Right lobe of liver (tissue), 6 donors: ENCODE data around the gene YAP1. TPM values are rescaled to one million over a fixed set of nuclear protein-coding genes. Genes with fewer than 3 reads are reported as not detected.

Experiments
- ATAC-seq, 4 donors: fragments of 200-7000 bp; cut with Tn5 transposase; one replicate each; pipeline ENCODE4 v1.9.1; 2020; ENCODE audit warnings: mild to moderate bottlenecking in 4 of 4, moderate library complexity in 4 of 4
- DNase-seq, 3 donors: peaks; one replicate each; pipeline ENCODE4 v3.0.0-alpha.2; 2020
- H3K27ac ChIP-seq, 3 donors: fragments of 200-600 bp; one replicate each; pipeline ENCODE4 v1.8.0; 2022
- H3K27me3 ChIP-seq, 2 donors: fragments of 200-600 bp; one replicate each; pipeline ENCODE4 v1.8.0; 2022
- H3K36me3 ChIP-seq, 4 donors: fragments of 200-600 bp; sonication (generic) in 1 of 4; one replicate each; pipeline versions ENCODE4 v1.5.1 to v1.8.0; 2017 to 2022; ENCODE audit warnings: control low read depth in 1 of 4
- H3K4me1 ChIP-seq, 4 donors: fragments of 200-600 bp; sonication (generic) in 1 of 4; one replicate each; pipeline versions ENCODE4 v1.5.1 to v1.8.0; 2017 to 2022; ENCODE audit warnings: control low read depth in 1 of 4
- H3K4me3 ChIP-seq, 3 donors: fragments of 200-600 bp; one replicate each; pipeline ENCODE4 v1.8.0; 2022
- H3K9me3 ChIP-seq, 4 donors: fragments of 200-600 bp; sonication (generic) in 1 of 4; one replicate each; pipeline versions ENCODE4 v1.5.1 to v1.8.0; 2017 to 2022; ENCODE audit warnings: control low read depth in 1 of 4
- CTCF ChIP-seq, 4 donors: fragments of 200-600 bp in 3 of 4; fragments of 450-650 bp in 1 of 4; IDR thresholded peaks; one replicate each; pipeline versions ENCODE4 v1.5.1 to v1.8.0; 2016 to 2022; ENCODE audit warnings: antibody characterized with exemption in 4 of 4, mild to moderate bottlenecking in 2 of 4
- POLR2A ChIP-seq: fragments of 450-650 bp; IDR thresholded peaks from one replicate; pipeline ENCODE4 v1.6.1; 2017; ENCODE audit warnings: antibody characterized with exemption, mild to moderate bottlenecking
- WGBS: methylation state at CpG from one replicate; pipeline ENCODE4 v1.1.6; 2018; ENCODE audit warnings: low coverage, low lambda C conversion rate; ENCODE audit not compliant: insufficient coverage; ENCODE audit errors: missing lambda C conversion rate; 5-methylcytosine and 5-hydroxymethylcytosine counted together
- intact Hi-C, 2 donors: fragments of 100-400 bp; cut with DNase I; formaldehyde crosslinking; loops; one replicate each; pipeline versions ENCODE4 v1.11.2 to v1.14.1; 2022
- total RNA-seq, 6 experiments: library from RNA; depleted of rRNA in 2 of 6; stranded (reverse); fragments of >200 nt in 2 of 6; fragmentation: NEBNext Ultra II Directional in 3 of 6; extraction: Animal tissue kit (Norgen Biotek cat#: 25700) in 3 of 6; gene quantifications; one replicate each; pipeline versions ENCODE4 v1.1.0 to v1.2.4, GENCODE V29; 2016 to 2023
- donor health status: DM: no; HTN: yes; CAD: no.
- donor health status: DM: no; HTN: no; CAD: no.
- donor health status: DM: no; HTN: no; CAD: no.
- donor health status: DM: no; HTN: yes; CAD: no.
- donor health status: DM: no; HTN: yes; CAD: no.

Gene YAP1
- total RNA-seq, 6 experiments from 2014 or later = 17.9 to 60.5 (median 36.3) TPM

GRCh38 chr11:102117472-102118113 is 7.3 kb downstream of the YAP1 start:
- no peaks in the 10 kb centered on the region for H3K9me3 ChIP-seq
- no peak overlapping the region for H3K27ac ChIP-seq
- H3K4me3 ChIP-seq = no peak overlapping the region
- no peaks in the 10 kb centered on the region for H3K27me3 ChIP-seq
- TF ChIP-seq POLR2A = no peak
- no peak for TF ChIP-seq CTCF (IDR thresholded peaks at IDR 0.05)
- peaks cover 0 to 66% (median 20%) of the 10 kb centered on the region in 4 donors for H3K4me1 ChIP-seq
- H3K36me3 ChIP-seq = no peaks in the 10 kb centered on the region
- intact Hi-C loops = no loop called here
- 43% methylated on average over 4 of the region's 4 CpGs for WGBS
- ATAC-seq = no peak
- no peak for DNase-seq

GRCh38 chr11:102118937-102119336 is 8.7 kb downstream of the YAP1 start:
- Histone ChIP-seq H3K36me3 (no peaks in the 10 kb centered on the region), H3K9me3 (no peaks in the 10 kb centered on the region), H3K4me3 (no peak overlapping the region), H3K27me3 (no peaks in the 10 kb centered on the region), H3K27ac (peak overlapping the region in 2 of 3 donors; percentile 8 to 12), H3K4me1 (peaks cover 0 to 56% (median 17%) of the 10 kb centered on the region in 4 donors)
- TF ChIP-seq POLR2A (no peak), CTCF (IDR thresholded peaks at IDR 0.05) (no peak)
- intact Hi-C loops = no loop called here
- DNase-seq (no peak), ATAC-seq (no peak)
- 27% methylated on average over 3 of the region's 3 CpGs for WGBS

GRCh38 chr11:102119997-102120396 is 9.8 kb downstream of the YAP1 start:
- no peak for DNase-seq
- intact Hi-C loops = no loop called here
- peak; percentile 41 to 77 (median 60) for ATAC-seq
- Histone ChIP-seq H3K27ac (peak overlapping the region in 1 of 3 donors; percentile 12), H3K27me3 (no peaks in the 10 kb centered on the region), H3K9me3 (no peaks in the 10 kb centered on the region), H3K36me3 (no peaks in the 10 kb centered on the region), H3K4me1 (peaks cover 0 to 50% (median 16%) of the 10 kb centered on the region in 4 donors), H3K4me3 (no peak overlapping the region)
- TF ChIP-seq POLR2A = no peak
- no peak for TF ChIP-seq CTCF (IDR thresholded peaks at IDR 0.05)
- 25% methylated on average over 4 of the region's 4 CpGs for WGBS

GRCh38 chr11:102120437-102120973 is 10.3 kb downstream of the YAP1 start:
- no peaks in the 10 kb centered on the region for H3K9me3 ChIP-seq
- H3K4me1 ChIP-seq = peaks cover 0 to 45% (median 13%) of the 10 kb centered on the region in 4 donors
- no peak for DNase-seq
- ATAC-seq = no peak
- 59% methylated on average over 3 of the region's 3 CpGs for WGBS
- H3K36me3 ChIP-seq = no peaks in the 10 kb centered on the region
- intact Hi-C loops = no loop called here
- TF ChIP-seq POLR2A = no peak
- no peak for TF ChIP-seq CTCF (IDR thresholded peaks at IDR 0.05)
- no peak overlapping the region for H3K4me3 ChIP-seq
- H3K27ac ChIP-seq = no peak overlapping the region
- H3K27me3 ChIP-seq = no peaks in the 10 kb centered on the region
